ENCODE measurements around the gene CCDC80.

DNA sequence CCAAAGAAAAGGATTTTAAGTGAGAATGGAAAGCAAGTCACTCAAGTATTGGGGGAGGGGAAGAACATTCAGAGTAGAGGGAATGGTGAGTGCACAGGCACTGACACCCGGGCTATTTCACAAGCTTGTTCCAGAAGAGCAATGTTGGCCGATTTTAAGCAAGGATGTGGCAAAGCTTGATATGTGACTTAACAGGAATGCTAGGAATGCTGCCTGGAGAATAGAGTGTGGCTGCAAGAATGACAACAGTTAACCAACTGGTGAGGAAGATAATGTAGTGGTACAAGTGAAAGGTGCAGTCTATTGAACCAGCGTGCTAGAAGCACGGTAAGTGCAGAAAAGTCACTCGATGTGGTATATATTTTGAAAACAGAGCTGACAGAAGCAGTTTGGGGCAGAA is 6.2 kb upstream of the CCDC80 start:
- TF ChIP-seq, protein P1, sequence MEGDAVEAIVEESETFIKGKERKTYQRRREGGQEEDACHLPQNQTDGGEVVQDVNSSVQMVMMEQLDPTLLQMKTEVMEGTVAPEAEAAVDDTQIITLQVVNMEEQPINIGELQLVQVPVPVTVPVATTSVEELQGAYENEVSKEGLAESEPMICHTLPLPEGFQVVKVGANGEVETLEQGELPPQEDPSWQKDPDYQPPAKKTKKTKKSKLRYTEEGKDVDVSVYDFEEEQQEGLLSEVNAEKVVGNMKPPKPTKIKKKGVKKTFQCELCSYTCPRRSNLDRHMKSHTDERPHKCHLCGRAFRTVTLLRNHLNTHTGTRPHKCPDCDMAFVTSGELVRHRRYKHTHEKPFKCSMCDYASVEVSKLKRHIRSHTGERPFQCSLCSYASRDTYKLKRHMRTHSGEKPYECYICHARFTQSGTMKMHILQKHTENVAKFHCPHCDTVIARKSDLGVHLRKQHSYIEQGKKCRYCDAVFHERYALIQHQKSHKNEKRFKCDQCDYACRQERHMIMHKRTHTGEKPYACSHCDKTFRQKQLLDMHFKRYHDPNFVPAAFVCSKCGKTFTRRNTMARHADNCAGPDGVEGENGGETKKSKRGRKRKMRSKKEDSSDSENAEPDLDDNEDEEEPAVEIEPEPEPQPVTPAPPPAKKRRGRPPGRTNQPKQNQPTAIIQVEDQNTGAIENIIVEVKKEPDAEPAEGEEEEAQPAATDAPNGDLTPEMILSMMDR (IDR thresholded peaks at IDR 0.05) = no peak
- no peak for TF ChIP-seq EP300 (IDR thresholded peaks at IDR 0.05; ENCODE audit: low read depth)

All from transverse colon (tissue), 3 donors.